Measurements from ENCODE around the gene TSTD1.
"Not testable (repeated sequence)": the region's sequence is repeated elsewhere in the genome, so short reads cannot be mapped to it uniquely, and the experiment has no call there.

Gene TSTD1

DNA sequence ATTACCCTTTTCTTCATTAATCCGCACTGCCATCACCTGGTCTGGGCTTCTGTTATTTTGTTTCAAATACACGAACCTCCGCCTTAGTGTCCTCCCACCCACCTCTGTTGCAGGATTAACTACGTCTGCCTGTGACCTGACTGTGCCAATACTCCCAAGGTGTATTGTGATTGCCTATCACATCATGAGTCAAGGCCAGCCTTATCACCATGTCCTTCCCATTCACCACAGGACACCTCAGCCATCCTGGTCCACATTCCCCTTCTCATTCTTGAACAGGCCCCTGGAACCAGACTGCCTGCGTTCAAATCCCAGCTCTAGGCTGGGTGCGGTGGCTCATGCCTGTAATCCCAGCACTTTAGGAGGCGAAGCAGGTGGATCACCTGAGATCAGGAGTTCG, 32.2 kb downstream of the TSTD1 start:
- no peak for DNase-seq

DNA sequence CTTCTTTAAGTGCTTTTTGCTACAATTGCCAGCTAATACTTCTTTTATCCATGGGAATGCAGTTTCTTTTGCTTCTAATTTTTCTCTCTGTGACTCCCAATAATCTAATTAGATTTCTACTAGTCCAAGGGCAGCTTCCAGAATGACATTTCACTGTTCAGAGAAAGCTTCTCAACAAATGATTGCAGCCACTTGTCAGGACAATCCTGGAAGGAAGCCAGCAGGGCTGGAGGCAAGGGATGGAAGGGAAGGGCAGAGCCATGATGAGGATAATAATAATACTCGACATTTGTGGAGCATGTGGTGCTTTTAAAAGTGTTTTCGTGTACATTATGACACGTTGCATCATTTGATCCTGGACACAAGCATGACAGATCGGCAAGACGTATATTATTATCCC, 37.2 kb downstream of the TSTD1 start:
- no peak for DNase-seq

- no peak for DNase-seq
These were observed 37.9 kb downstream of the TSTD1 start for GRCh38 chr1:161000736-161001480.

DNA sequence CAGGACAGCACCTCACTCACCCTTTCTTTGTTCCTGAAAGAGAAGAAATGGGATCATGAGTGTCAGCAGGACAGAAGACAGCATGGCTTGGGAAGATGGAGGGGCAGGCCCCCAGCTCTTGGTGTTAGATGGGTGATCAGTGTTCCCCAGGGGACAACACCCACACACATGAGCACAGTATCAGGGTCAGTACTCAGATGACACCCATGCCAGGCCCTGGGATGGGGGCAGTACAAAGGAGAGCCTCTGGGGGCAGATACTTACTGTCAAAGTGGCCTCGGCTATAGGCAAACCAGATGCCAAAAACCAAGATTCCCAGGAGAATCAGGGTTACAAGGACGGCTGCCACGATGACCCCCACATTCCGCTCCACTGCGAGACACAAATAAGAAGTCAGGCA, 39.4 kb downstream of the TSTD1 start:
- no peak for DNase-seq

DNA sequence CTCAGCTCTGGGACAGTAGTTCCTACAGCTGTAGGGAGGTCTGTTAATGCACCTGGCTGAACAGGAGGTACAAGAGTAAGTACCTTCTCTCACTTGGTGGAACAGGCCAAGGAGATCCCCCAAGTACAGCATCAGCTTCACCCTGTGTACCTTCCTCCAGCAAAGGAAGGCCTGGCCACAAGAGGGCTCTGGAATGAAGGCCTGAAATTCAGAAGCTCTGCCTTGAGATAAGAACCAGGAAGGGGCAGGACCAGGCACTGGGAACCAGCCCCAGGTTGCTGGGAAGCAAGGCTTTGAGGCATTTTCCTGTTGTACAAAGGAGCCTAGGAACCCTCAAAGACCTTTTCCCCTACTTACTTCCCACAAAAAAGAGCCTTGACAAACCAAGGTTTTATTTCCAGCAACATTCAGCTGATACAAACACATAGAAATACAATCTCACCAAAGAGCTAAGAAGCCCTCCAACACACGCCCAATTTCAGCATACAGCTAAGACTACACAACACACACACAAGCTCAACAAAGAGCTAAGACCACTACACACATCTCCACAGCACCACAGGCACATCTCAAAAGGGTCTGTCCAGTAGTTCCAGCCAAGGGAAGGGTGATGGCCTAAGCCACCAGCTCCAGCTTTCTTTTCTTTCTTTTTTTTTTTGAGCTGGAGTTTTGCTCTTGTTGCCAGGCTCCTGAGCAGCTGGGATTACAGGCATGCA, 41.3 kb downstream of the TSTD1 start:
- peak; percentile 41 for DNase-seq

- no peak for DNase-seq
These were observed 42.6 kb downstream of the TSTD1 start for GRCh38 chr1:160996178-160996577.

- no peak for DNase-seq
These were observed 45.1 kb downstream of the TSTD1 start for GRCh38 chr1:160993544-160994193.

- DNase-seq = not testable (repeated sequence)
These were observed 46.7 kb downstream of the TSTD1 start for GRCh38 chr1:160992036-160992435.

Measured in GDM1 (cell line).